GM19043 (cell line): ENCODE results near the gene MTOR.

Experiments
- ATAC-seq: cut with Tn5 transposase; IDR thresholded peaks from one replicate; pipeline ENCODE4 v1.9.1; 2021; ENCODE audit warnings: low read depth; ENCODE audit not compliant: unreplicated experiment

Gene MTOR

GRCh38 chr1:11229203-11229602, 33.1 kb downstream of the MTOR start:
- ATAC-seq: no peak

GRCh38 chr1:11227106-11228077, 35.0 kb downstream of the MTOR start:
- no peak for ATAC-seq

- no peak for ATAC-seq
Observed at GRCh38 chr1:11216074-11216473, 46.3 kb downstream of the MTOR start.

- no peak for ATAC-seq
Observed at GRCh38 chr1:11215381-11216005, 46.9 kb downstream of the MTOR start.

GRCh38 chr1:11214698-11215380, 47.5 kb downstream of the MTOR start:
- no peak for ATAC-seq

GRCh38 chr1:11211925-11212587, 50.3 kb downstream of the MTOR start:
- ATAC-seq: no peak

GRCh38 chr1:11211461-11211860, 50.9 kb downstream of the MTOR start:
- no peak for ATAC-seq

GRCh38 chr1:11207898-11208611, 54.3 kb downstream of the MTOR start:
- ATAC-seq: no peak

GRCh38 chr1:11204396-11205190, 57.8 kb downstream of the MTOR start:
- ATAC-seq: no peak

GRCh38 chr1:11198851-11199594, 63.3 kb downstream of the MTOR start:
- ATAC-seq: no peak

GRCh38 chr1:11198257-11198656, 64.1 kb downstream of the MTOR start:
- ATAC-seq: no peak

- no peak for ATAC-seq
Observed at GRCh38 chr1:11197359-11197758, 65.0 kb downstream of the MTOR start.

GRCh38 chr1:11196945-11197344, 65.4 kb downstream of the MTOR start:
- no peak for ATAC-seq

- no peak for ATAC-seq
Observed at GRCh38 chr1:11194407-11195176, 67.8 kb downstream of the MTOR start.

- ATAC-seq: no peak
Observed at GRCh38 chr1:11193376-11193775, 69.0 kb downstream of the MTOR start.

- ATAC-seq: no peak
Observed at GRCh38 chr1:11188858-11189451, 73.4 kb downstream of the MTOR start, which contains the start of gene ANGPTL7. ANGPTL7 (plus strand) TSS chr1:11189355; CDS start chr1:11189580, 225 bp downstream.

- no peak for ATAC-seq
Observed at GRCh38 chr1:11188381-11188780, 74.0 kb downstream of the MTOR start.
